ENCODE results near the gene ABCA4. TPM values are rescaled to one million over a fixed set of nuclear protein-coding genes. Genes with fewer than 3 reads are reported as not detected.

Gene ABCA4
- total RNA-seq, 1 donor from 2014 or later: 0.49 TPM

DNA sequence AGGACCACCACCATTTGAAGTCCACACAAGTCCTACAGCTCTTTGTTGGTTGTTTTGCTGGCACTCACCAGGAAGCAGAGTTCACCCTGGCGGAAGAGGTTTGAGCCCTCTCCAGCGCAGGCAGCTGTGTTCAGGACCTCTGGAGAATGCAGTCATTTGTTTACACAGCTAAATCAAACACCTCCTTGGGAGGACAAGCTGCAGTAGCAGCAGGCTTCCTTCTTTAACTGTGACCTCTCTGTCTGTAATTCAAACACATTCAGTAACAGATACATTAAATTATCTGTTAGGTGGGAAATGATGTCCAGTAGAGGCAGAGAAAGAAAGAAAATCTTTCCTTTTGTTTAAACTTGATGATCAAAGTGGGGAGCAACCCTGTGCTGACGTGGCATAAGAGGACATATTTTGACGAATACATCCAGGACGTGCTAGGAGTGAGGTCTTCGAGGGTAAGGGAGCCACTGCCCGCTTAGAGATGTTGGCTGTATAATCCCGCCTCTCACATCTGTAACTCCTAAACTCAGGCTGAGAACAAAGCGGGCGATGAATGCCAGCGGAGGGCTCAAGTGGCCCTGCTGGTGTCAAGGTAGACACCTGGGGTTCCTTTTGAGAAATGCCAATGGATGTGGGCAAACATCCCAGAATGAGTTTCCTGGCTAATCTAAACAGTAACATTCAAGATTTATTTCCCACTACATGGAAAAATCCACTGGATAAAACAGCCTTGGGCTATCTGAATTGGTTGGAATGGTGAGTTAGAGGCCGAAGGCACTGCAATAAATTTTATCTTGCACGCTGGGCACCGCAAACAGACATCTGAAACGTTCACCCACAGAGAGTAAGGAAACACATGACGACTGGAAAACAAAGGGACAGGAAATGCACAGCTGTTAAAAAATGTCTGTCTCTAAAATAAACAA lies 51.7 kb downstream of the ABCA4 start:
- Histone ChIP-seq H3K36me3 (no peaks in the 10 kb centered on the region), H3K4me1 (peaks cover 34% of the 10 kb centered on the region), H3K27ac (peak overlapping the region; percentile 53), H3K27me3 (no peaks in the 10 kb centered on the region), H3K4me3 (no peak overlapping the region), H3K9me3 (no peaks in the 10 kb centered on the region)
- TF ChIP-seq POLR2AphosphoS5 (IDR thresholded peaks at IDR 0.05; ENCODE audit: insufficient read depth in 1 of 2, low read depth in 1 of 2) (peak in 1 of 2 donors; percentile 54), POLR2A (IDR thresholded peaks at IDR 0.05) (no peak)
- TF ChIP-seq, protein P1, sequence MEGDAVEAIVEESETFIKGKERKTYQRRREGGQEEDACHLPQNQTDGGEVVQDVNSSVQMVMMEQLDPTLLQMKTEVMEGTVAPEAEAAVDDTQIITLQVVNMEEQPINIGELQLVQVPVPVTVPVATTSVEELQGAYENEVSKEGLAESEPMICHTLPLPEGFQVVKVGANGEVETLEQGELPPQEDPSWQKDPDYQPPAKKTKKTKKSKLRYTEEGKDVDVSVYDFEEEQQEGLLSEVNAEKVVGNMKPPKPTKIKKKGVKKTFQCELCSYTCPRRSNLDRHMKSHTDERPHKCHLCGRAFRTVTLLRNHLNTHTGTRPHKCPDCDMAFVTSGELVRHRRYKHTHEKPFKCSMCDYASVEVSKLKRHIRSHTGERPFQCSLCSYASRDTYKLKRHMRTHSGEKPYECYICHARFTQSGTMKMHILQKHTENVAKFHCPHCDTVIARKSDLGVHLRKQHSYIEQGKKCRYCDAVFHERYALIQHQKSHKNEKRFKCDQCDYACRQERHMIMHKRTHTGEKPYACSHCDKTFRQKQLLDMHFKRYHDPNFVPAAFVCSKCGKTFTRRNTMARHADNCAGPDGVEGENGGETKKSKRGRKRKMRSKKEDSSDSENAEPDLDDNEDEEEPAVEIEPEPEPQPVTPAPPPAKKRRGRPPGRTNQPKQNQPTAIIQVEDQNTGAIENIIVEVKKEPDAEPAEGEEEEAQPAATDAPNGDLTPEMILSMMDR (IDR thresholded peaks at IDR 0.05): no peak
- DNase-seq (ENCODE audit: extremely low spot score in 2 of 2): no peak
- intact Hi-C loops (cut with DNase I): no loop called here

DNA sequence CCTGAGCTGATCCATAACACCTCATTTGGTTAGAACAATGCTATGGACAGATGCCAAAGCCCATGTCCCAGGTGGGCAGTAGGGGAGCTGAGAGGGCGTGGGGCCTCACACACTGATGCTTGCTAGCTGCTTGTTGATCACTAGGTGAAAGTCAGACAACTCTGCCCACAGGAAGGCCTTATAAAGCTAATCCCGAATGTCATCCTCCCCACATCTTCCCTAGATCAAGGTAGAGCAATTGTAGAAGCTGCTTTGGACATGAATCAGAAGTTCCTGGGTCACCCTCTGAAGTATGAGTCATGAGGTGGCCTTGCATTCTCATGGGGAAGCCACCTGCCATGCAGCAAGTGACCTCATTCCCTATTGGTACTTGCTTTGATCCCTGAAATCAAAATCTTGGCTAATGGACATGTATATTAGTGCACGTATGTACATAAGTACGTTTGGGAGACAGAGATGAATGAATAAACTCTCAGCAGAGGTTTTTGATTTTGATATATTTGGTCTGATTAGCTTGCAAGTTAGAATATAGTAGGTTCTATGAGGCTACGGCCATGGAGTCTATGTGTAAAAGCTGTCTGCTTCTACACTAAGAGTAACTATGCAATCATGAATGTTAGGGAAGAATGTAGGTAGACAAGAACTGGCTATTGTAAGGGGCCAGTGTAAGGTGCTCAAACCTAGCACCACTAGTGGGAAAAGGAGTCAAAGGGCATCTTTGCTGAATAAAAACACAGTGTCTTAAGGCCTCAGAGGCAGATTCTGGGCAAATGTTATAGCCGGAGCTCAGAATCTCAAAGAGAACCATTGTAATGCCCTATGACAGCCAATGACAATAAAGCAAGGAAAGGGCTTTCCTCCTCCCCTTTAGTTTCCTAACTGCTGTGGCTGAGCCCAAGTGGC lies 52.6 kb downstream of the ABCA4 start:
- intact Hi-C loops (cut with DNase I): no loop called here
- Histone ChIP-seq H3K4me1 (peaks cover 43% of the 10 kb centered on the region), H3K4me3 (no peak overlapping the region), H3K27me3 (no peaks in the 10 kb centered on the region), H3K36me3 (no peaks in the 10 kb centered on the region), H3K9me3 (no peaks in the 10 kb centered on the region), H3K27ac (peak overlapping the region; percentile 53)
- TF ChIP-seq POLR2A (IDR thresholded peaks at IDR 0.05): no peak
- no peak for TF ChIP-seq POLR2AphosphoS5 (IDR thresholded peaks at IDR 0.05; ENCODE audit: insufficient read depth in 1 of 2, low read depth in 1 of 2)
- TF ChIP-seq, protein P1 (IDR thresholded peaks at IDR 0.05): no peak
- DNase-seq (ENCODE audit: extremely low spot score in 2 of 2): no peak

DNA sequence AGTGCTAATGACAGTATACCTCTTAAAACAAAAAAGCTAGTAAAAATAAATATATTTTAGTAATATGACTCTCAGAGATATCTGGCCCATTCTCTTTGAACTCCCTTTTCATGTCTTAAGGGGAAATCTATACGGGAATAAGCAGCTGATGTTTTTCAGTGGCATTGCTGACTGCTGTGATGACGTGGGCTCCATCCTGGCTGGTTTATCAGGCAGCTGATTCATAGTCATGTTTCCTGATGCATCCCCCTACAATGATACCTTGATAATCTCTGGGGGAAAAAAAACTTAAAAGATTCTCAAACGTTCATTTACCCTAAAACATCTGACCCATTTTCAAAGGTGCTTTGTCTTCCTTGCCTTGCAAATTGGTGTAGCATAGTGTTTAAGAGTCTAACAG lies 53.8 kb downstream of the ABCA4 start:
- H3K9me3 ChIP-seq: no peaks in the 10 kb centered on the region
- H3K27ac ChIP-seq: no peak overlapping the region
- peaks cover 47% of the 10 kb centered on the region for H3K4me1 ChIP-seq
- H3K36me3 ChIP-seq: no peaks in the 10 kb centered on the region
- no peak overlapping the region for H3K4me3 ChIP-seq
- TF ChIP-seq POLR2AphosphoS5 (IDR thresholded peaks at IDR 0.05; ENCODE audit: insufficient read depth in 1 of 2, low read depth in 1 of 2) (no peak), POLR2A (IDR thresholded peaks at IDR 0.05) (no peak)
- TF ChIP-seq, protein P1 (IDR thresholded peaks at IDR 0.05): no peak
- no peaks in the 10 kb centered on the region for H3K27me3 ChIP-seq
- DNase-seq (ENCODE audit: extremely low spot score in 2 of 2): no peak
- intact Hi-C loops (cut with DNase I): no loop called here

DNA sequence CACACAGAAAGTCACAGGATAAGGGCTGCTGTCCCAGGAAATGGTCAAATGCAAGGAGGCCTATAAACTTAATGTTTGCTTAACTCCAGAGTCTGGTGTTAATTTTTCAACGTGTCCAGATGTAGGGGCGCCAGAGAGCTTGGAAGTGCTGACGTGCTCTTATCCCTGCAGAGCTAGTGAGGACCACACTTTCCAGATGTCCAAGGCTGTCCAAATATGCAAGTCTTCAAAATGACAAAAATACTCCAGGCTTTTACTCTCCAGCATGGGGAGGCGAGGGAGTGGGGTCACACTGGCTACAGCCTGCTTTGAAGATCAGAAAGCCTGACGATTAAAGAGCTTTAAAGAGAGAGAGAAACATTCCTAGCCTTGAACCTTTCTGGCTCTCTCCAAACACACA lies 57.6 kb downstream of the ABCA4 start:
- intact Hi-C loops (cut with DNase I): loop anchor here (5.0 kb wide), 2 partner anchors 174 to 274 kb away; partner anchors contain the start of gene ARHGAP29
- TF ChIP-seq POLR2A (IDR thresholded peaks at IDR 0.05) (no peak), POLR2AphosphoS5 (IDR thresholded peaks at IDR 0.05; ENCODE audit: insufficient read depth in 1 of 2, low read depth in 1 of 2) (peak in 1 of 2 donors; percentile 42)
- TF ChIP-seq, protein P1 (IDR thresholded peaks at IDR 0.05): peak in 2 of 3 experiments; percentile 26 to 34
- Histone ChIP-seq H3K36me3 (no peaks in the 10 kb centered on the region), H3K4me1 (peaks cover 42% of the 10 kb centered on the region), H3K4me3 (no peak overlapping the region), H3K9me3 (no peaks in the 10 kb centered on the region), H3K27me3 (no peaks in the 10 kb centered on the region), H3K27ac (peak overlapping the region; percentile 62)
- no peak for DNase-seq (ENCODE audit: extremely low spot score in 2 of 2)
